Lower leg skin (tissue), 4 donors: ENCODE measurements around the gene PTCH1. TPM values are rescaled to one million over a fixed set of nuclear protein-coding genes. Genes with fewer than 3 reads are reported as not detected.
A peak's percentile ranks its signal among the peaks of the same experiment; 100 is the strongest.

ENCODE experiments used
- DNase-seq, 2 donors: peaks; one replicate each; pipeline ENCODE4 v3.0.0-alpha.2; 2019; ENCODE audit warnings: low spot score in 2 of 2
- H3K4me3 ChIP-seq: fragments of 200-600 bp; sonication (generic); 2 replicates; pipeline ENCODE4 v1.5.1; 2017; ENCODE audit warnings: mild to moderate bottlenecking, low read depth; ENCODE audit not compliant: poor library complexity, severe bottlenecking
- CTCF ChIP-seq, 3 donors: fragments of 450-650 bp; IDR thresholded peaks; one replicate each; pipeline ENCODE4 v1.5.1; 2016; ENCODE audit warnings: antibody characterized with exemption in 3 of 3, mild to moderate bottlenecking in 3 of 3, moderate library complexity in 2 of 3
- POLR2A ChIP-seq, 2 donors: fragments of 450-650 bp; IDR thresholded peaks; one replicate each; pipeline ENCODE4 v1.6.1; 2016 to 2017; ENCODE audit warnings: antibody characterized with exemption in 2 of 2, mild to moderate bottlenecking in 1 of 2, moderate library complexity in 1 of 2
- WGBS, 2 donors: methylation state at CpG; one replicate each; pipeline ENCODE4 v1.1.5; 2018; 5-methylcytosine and 5-hydroxymethylcytosine counted together
- intact Hi-C: fragments of 100-400 bp; cut with DNase I; formaldehyde crosslinking; loops from one replicate; pipeline ENCODE4 v1.15.0; 2023; ENCODE audit warnings: low total_unique reads
- total RNA-seq, 4 donors: library from RNA; depleted of rRNA; stranded (reverse); fragments of >200 nt; gene quantifications; one replicate each; pipeline ENCODE4 v1.1.0, GENCODE V29; 2016

The PTCH1 gene
- total RNA-seq, 4 donors from 2014 or later, result 16.5 to 25.6 (median 20.9) TPM

- peak in 1 of 2 donors; percentile 21 for DNase-seq
These were observed 38.4 kb downstream of the PTCH1 start for GRCh38 chr9:95478335-95478734.

GRCh38 chr9:95477885-95478284 lies 38.9 kb downstream of the PTCH1 start:
- no peak for TF ChIP-seq CTCF (IDR thresholded peaks at IDR 0.05)
- no peak for TF ChIP-seq POLR2A (IDR thresholded peaks at IDR 0.05)
- 82 to 88% methylated on average over 15 of the region's 15 CpGs for WGBS, 2 donors
- peak in 1 of 2 donors; percentile 63 for DNase-seq
- intact Hi-C loops, result no loop called here
- no peak overlapping the region for H3K4me3 ChIP-seq

More at GRCh38 chr9:95478335-95478734, 38.4 kb downstream of the PTCH1 start:
- intact Hi-C loops, result no loop called here
- H3K4me3 ChIP-seq, result no peak overlapping the region
- TF ChIP-seq CTCF (IDR thresholded peaks at IDR 0.05) (no peak), POLR2A (IDR thresholded peaks at IDR 0.05) (no peak)
- 83 to 94% methylated on average over 5 of the region's 5 CpGs for WGBS, 2 donors

- WGBS, 2 donors, result 60 to 80% methylated on average over 11 of the region's 11 CpGs
- intact Hi-C loops, result no loop called here
- peak in 1 of 2 donors; percentile 52 for DNase-seq
- TF ChIP-seq POLR2A (IDR thresholded peaks at IDR 0.05) (no peak), CTCF (IDR thresholded peaks at IDR 0.05) (no peak)
- H3K4me3 ChIP-seq, result no peak overlapping the region
These were observed 39.3 kb downstream of the PTCH1 start for GRCh38 chr9:95477441-95477840.

GRCh38 chr9:95468791-95469190 lies 48.0 kb downstream of the PTCH1 start:
- DNase-seq, result no peak

GRCh38 chr9:95465115-95465514 lies 51.7 kb downstream of the PTCH1 start:
- H3K4me3 ChIP-seq, result no peak overlapping the region
- TF ChIP-seq CTCF (IDR thresholded peaks at IDR 0.05) (no peak), POLR2A (IDR thresholded peaks at IDR 0.05) (no peak)
- 73 to 83% methylated on average over 4 of the region's 4 CpGs for WGBS, 2 donors
- DNase-seq, result no peak
- intact Hi-C loops, result no loop called here

More at GRCh38 chr9:95468791-95469190, 48.0 kb downstream of the PTCH1 start:
- H3K4me3 ChIP-seq, result no peak overlapping the region
- intact Hi-C loops, result no loop called here
- TF ChIP-seq POLR2A (IDR thresholded peaks at IDR 0.05), result no peak
- TF ChIP-seq CTCF (IDR thresholded peaks at IDR 0.05), result no peak
- 95 to 96% methylated on average over 19 of the region's 19 CpGs for WGBS, 2 donors
